HUES64 (cell line): Measurements from ENCODE around the gene OBSCN.

Experiments
- H3K27ac ChIP-seq: 2 replicates; pipeline ENCODE4 v1.7.0; 2013; ENCODE audit warnings: low read depth, low read length, inconsistent platforms
- H3K27me3 ChIP-seq: 2 replicates; pipeline ENCODE4 v1.6.1; 2013; ENCODE audit warnings: mild to moderate bottlenecking, low read length; ENCODE audit not compliant: insufficient read depth
- H3K36me3 ChIP-seq: 2 replicates; pipeline ENCODE4 v1.6.1; 2013; ENCODE audit warnings: mild to moderate bottlenecking, low read length; ENCODE audit not compliant: insufficient read depth
- H3K4me1 ChIP-seq: 2 replicates; pipeline ENCODE4 v1.6.1; 2013; ENCODE audit warnings: mild to moderate bottlenecking, low read length, moderate library complexity; ENCODE audit not compliant: insufficient read depth
- H3K4me3 ChIP-seq: 2 replicates; pipeline ENCODE4 v1.5.1; 2013; ENCODE audit warnings: mild to moderate bottlenecking, low read length, moderate library complexity
- H3K9ac ChIP-seq: 2 replicates; pipeline ENCODE4 v1.6.1; 2013; ENCODE audit warnings: mild to moderate bottlenecking, low read depth, low read length
- H3K9me3 ChIP-seq: 2 replicates; pipeline ENCODE4 v1.6.1; 2013; ENCODE audit warnings: low read depth, low read length; ENCODE audit not compliant: insufficient read depth
- WGBS: fragments of 150-250, 120-280 bp; methylation state at CpG from one replicate; pipeline ENCODE4 v1.1.7; 2013; ENCODE audit warnings: missing lambda C conversion rate; 5-methylcytosine and 5-hydroxymethylcytosine counted together

Gene OBSCN

DNA sequence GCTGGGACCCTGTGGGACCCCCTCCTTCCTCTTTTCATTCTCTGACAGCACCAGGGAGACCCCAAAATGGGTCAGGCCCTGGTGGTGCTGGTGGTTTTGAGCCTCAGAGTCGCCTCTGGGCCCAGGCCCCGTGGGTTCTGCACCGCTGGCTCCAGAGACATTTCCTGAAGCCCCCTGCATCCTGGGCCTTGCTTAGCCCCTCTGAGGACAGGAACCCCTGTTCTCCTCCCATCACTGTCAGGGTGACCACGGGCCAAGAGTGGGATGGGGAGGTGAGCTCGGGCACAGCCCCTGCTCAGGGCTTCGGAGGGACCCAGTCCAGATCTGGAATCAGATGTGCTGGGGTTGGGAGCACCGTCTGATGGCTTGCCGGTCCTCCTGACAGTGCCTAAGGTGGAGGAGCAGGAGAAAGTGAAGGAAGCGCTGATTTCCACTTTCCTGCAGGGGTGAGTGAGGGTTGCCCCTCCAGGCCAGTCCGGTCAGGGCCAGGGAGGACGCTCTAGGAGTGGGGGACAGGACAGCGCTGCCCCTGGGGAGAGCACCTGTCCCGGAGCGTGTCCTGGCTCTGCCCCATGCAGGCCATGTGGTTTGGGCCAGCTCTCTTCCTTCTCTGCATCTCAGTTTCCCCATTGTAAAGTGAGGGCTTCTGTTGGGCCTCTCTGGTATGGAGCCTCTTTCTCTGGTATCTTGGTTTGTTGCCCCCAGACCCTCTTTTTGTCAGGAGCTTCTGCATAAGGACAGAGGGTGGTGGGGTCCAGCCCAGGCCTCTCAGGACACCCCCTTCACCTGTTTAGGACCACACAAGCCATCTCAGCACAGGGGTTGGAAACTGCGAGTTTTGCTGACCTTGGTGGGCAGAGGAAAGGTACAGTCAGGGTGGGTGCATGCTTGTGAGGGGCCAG, 127.8 kb downstream of the OBSCN start:
- 95% methylated on average over 15 of the region's 15 CpGs for WGBS

DNA sequence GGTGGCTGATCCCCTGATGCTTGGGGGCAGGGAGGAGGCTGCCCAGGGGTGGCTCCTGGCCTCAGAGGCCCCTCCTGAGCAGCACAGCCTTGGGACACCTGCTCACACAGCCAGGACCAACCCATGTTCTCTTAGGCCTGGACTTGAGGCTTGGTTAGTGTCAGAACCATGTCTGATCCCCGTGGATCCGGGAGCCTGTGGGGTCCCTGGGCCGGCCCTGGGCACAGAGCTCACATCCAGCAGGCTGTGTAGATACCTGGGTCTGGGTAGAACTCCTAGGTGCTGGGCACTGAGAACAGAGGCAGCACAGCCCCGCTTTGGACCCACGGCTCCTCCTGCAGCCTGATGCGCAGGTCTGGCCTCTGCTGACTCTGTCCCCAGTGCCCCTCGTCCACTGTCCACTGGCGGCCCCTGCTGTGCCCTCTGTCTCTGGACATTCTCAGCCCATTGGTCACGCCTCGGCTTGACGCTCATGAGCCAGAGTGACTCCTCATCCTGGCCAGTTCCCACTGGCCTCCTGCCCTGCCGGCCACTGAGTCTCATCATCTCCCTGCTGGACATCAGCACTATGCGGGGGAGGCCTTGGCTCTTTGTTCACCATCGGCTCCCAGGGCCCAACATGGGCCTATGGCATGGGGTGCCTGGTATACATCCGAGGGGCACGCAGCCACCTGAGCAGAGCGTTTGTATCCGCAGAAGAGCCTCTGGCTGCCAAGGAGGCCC, 128.6 kb downstream of the OBSCN start:
- no peaks in the 10 kb centered on the region for H3K4me1 ChIP-seq
- no peaks in the 10 kb centered on the region for H3K9me3 ChIP-seq
- H3K36me3 ChIP-seq, result peaks cover 28% of the 10 kb centered on the region
- WGBS, result 93% methylated on average over 18 of the region's 18 CpGs
- no peak overlapping the region for H3K4me3 ChIP-seq
- no peak overlapping the region for H3K27ac ChIP-seq
- H3K27me3 ChIP-seq, result no peaks in the 10 kb centered on the region
- H3K9ac ChIP-seq, result no peak overlapping the region

More for the DNA sequence above, 127.8 kb downstream of the OBSCN start:
- H3K36me3 ChIP-seq, result peaks cover 28% of the 10 kb centered on the region
- H3K9me3 ChIP-seq, result no peaks in the 10 kb centered on the region
- H3K27ac ChIP-seq, result no peak overlapping the region
- H3K4me3 ChIP-seq, result no peak overlapping the region
- H3K27me3 ChIP-seq, result no peaks in the 10 kb centered on the region
- no peaks in the 10 kb centered on the region for H3K4me1 ChIP-seq
- H3K9ac ChIP-seq, result no peak overlapping the region

DNA sequence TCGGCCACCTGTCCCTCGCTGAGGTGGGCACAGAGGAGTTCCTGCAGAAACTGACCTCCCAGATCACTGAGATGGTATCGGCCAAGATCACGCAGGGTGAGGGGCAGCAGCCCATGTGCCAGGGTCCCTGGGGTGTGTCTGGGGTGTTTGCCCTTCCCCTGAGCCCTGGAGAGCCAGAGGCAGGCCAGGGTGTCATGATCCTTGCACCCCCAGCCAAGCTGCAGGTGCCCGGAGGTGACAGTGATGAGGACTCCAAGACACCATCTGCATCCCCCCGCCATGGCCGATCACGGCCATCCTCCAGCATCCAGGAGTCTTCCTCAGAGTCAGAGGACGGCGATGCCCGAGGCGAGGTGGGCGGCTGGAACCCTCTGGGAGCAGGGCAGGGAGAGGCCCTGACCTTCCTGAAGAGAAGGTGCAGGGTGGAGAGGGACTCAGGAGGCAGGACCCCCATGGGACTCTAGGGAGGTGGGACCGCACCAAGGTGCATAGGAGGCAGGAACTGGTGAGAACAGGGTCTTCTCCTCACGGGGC, 129.3 kb downstream of the OBSCN start:
- no peak overlapping the region for H3K9ac ChIP-seq
- H3K4me1 ChIP-seq, result no peaks in the 10 kb centered on the region
- WGBS, result 97% methylated on average over 15 of the region's 15 CpGs
- H3K27ac ChIP-seq, result no peak overlapping the region
- peaks cover 28% of the 10 kb centered on the region for H3K36me3 ChIP-seq
- H3K9me3 ChIP-seq, result no peaks in the 10 kb centered on the region
- H3K4me3 ChIP-seq, result no peak overlapping the region
- H3K27me3 ChIP-seq, result no peaks in the 10 kb centered on the region

DNA sequence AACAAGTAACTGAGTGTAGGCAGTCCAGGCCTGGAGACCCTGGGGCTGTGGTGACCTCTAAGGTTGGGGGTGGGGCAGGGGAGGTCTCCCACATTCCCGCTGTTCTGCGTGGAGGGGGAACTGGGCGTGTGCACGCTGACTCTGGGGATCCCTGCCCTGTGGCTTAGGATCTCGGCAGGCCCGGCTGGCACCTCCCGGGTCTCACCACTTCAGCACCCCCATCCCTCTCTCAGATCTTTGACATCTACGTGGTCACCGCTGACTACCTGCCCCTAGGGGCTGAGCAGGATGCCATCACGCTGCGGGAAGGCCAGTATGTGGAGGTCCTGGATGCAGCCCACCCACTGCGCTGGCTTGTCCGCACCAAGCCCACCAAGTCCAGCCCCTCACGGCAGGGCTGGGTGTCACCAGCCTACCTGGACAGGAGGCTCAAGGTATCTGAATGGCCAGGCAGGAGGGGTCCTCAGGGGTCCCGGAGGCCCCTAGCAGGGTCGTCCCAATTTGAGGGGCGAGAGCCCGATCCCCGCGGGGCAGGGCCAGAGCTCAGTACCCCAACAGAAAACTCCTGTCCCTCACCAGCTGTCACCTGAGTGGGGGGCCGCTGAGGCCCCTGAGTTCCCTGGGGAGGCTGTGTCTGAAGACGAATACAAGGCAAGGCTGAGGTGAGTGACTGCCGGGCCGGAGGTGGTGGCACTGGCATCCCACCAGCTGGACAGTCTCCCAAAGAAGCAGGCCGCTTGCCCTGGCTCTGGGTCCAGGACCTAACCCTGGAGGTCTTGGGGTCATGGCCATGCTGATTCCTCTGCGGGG, 130.1 kb downstream of the OBSCN start:
- Histone ChIP-seq H3K4me1 (no peaks in the 10 kb centered on the region), H3K9ac (no peak overlapping the region), H3K27ac (no peak overlapping the region), H3K4me3 (no peak overlapping the region), H3K27me3 (no peaks in the 10 kb centered on the region), H3K36me3 (peaks cover 23% of the 10 kb centered on the region), H3K9me3 (no peaks in the 10 kb centered on the region)
- WGBS, result 96% methylated on average over 26 of the region's 26 CpGs

DNA sequence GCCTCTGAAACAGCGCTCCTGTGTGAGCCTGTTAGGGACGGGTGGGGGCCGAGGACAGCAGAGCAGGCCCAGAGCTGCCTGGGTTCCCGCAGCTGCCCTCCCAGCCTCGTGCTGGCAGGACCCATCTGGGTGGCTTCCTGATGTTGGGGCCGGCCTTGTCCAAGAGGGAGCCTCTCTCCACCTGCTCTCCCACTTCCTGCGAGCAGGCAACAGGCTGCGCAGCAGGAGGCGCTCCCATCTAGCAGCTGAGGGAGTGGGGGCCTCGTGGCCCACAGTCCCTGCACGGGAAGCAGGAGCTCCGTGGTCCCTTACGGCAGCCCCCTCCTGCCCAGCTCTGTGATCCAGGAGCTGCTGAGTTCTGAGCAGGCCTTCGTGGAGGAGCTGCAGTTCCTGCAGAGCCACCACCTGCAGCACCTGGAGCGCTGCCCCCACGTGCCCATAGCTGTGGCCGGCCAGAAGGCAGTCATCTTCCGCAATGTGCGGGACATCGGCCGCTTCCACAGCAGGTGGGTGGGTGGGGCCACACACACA, 130.7 kb downstream of the OBSCN start:
- no peaks in the 10 kb centered on the region for H3K27me3 ChIP-seq
- no peaks in the 10 kb centered on the region for H3K9me3 ChIP-seq
- WGBS, result 94% methylated on average over 21 of the region's 21 CpGs
- no peak overlapping the region for H3K4me3 ChIP-seq
- no peak overlapping the region for H3K27ac ChIP-seq
- no peaks in the 10 kb centered on the region for H3K4me1 ChIP-seq
- peaks cover 17% of the 10 kb centered on the region for H3K36me3 ChIP-seq
- no peak overlapping the region for H3K9ac ChIP-seq

DNA sequence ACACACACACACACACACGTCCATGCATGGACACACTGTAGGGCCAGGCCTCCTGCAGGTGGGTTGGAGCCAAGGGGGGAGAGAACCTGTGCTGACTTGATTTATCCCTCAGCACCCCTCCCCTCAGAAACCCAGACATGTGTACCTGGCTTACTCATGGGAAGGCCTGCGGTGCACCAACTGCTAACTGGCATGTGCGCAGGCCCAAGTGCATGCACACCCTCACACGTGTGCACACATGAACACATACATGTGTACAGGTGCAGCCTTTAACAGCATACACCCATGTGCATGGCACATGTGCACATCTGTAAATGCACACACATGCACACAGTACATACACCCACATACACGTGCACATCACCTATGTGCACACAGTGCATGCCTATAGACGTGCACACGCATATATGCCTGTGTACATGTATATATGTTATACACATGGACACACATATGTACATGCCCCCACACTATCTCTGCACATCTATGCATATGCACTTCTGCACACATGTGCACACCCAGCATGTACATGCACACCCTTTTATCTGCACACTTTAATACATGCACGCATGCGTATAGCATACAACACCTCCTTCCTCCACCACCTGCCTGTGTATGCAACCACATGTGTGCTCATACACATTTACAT, 131.3 kb downstream of the OBSCN start:
- Histone ChIP-seq H3K9ac (no peak overlapping the region), H3K4me1 (no peaks in the 10 kb centered on the region), H3K9me3 (no peaks in the 10 kb centered on the region; the same call in 1 of the 2 replicates), H3K27ac (no peak overlapping the region), H3K4me3 (no peak overlapping the region), H3K36me3 (peaks cover 18% of the 10 kb centered on the region), H3K27me3 (no peaks in the 10 kb centered on the region)
- 92% methylated on average over 8 of the region's 9 CpGs for WGBS

DNA sequence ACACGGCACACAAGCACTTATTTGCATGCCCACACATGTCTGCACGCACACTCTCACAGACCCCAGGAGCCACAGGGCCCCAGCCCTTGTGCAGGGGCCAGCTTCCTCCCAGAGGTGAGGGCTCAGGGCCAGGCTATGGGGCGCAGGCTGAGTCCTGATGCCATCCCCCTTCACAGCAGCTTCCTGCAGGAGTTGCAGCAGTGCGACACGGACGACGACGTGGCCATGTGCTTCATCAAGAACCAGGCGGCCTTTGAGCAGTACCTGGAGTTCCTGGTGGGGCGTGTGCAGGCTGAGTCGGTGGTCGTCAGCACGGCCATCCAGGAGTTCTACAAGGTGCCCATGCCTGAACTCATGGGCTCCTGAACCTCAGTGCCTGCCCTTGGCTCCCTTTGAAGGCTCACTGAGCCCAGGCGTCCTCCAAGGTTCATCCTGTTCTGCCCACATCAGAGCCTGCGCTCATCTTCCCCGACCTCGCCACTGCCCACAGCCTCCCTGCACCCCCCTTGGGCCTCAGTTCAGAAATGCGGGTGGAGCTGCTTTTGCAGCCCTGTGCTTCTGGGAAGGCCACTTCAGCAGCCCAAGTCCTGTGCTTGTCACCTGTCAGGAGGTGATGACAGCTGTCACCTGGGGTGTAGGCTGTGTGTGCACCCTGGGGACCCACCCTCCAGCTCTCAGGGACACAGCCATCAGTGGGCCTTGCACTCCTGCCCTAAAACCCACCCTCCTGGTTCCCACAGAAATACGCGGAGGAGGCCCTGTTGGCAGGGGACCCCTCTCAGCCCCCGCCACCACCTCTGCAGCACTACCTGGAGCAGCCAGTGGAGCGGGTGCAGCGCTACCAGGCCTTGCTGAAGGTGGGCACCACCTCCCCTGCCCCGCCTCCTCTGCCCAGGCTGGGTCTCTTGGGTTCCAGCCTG, 132.2 kb downstream of the OBSCN start:
- Histone ChIP-seq H3K4me3 (no peak overlapping the region), H3K4me1 (no peaks in the 10 kb centered on the region), H3K27ac (no peak overlapping the region), H3K27me3 (no peaks in the 10 kb centered on the region), H3K9ac (no peak overlapping the region), H3K36me3 (peaks cover 21% of the 10 kb centered on the region), H3K9me3 (peaks cover 2% of the 10 kb centered on the region; the same call in 1 of the 2 replicates)
- WGBS, result 95% methylated on average over 24 of the region's 24 CpGs

DNA sequence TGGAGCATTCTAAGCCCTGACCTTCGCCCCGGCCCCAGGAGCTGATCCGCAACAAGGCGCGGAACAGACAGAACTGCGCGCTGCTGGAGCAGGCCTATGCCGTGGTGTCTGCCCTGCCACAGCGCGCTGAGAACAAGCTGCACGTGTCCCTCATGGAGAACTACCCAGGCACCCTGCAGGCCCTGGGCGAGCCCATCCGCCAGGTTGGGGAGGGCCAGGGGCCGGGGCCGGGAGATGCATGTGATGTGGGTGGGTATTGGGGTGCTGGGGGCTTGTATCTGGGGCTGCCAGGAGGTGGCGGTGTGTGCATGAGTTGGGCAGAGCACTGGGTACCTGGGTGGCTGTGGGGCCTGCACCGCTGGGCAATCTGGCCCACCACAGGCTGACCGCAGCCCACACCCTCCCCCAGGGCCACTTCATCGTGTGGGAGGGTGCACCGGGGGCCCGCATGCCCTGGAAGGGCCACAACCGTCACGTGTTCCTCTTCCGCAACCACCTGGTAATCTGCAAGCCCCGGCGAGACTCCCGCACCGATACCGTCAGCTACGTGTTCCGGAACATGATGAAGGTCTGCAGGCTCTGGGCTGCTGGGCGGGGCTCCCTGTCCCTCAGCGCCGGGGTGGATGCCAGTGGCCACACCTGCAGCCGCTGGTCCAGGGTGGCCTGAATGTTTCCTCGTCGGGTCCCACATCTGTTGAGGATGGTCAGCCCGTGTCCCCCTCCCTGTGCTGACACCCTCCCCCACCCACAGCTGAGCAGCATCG, 133.0 kb downstream of the OBSCN start:
- WGBS, result 93% methylated on average over 39 of the region's 39 CpGs
- Histone ChIP-seq H3K4me3 (no peak overlapping the region), H3K36me3 (peaks cover 21% of the 10 kb centered on the region), H3K27me3 (no peaks in the 10 kb centered on the region), H3K9ac (no peak overlapping the region), H3K27ac (no peak overlapping the region), H3K9me3 (peaks cover 2% of the 10 kb centered on the region; the same call in 1 of the 2 replicates), H3K4me1 (no peaks in the 10 kb centered on the region)

DNA sequence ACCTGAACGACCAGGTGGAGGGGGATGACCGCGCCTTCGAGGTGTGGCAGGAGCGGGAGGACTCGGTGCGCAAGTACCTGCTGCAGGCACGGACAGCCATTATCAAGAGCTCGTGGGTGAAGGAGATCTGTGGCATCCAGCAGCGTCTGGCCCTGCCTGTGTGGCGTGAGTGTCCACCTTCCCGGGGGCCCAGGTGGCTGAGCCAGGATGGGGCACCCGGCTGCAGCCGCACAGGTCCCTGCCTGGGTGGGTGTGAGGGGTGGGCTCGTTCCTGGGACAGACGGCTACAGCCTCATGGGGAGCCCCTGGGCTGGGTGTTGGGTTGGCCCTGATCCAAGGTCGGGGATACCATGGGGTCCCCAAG, 133.6 kb downstream of the OBSCN start:
- peaks cover 2% of the 10 kb centered on the region; the same call in 1 of the 2 replicates for H3K9me3 ChIP-seq
- WGBS, result 93% methylated on average over 17 of the region's 17 CpGs
- H3K9ac ChIP-seq, result no peak overlapping the region

More for the DNA sequence above, 133.6 kb downstream of the OBSCN start:
- Histone ChIP-seq H3K27ac (no peak overlapping the region), H3K4me3 (no peak overlapping the region), H3K27me3 (no peaks in the 10 kb centered on the region), H3K36me3 (peaks cover 21% of the 10 kb centered on the region), H3K4me1 (no peaks in the 10 kb centered on the region)
